ENCODE measurements around the gene SOBP.

Gene SOBP

GRCh38 chr6:107555449-107555848 lies 65.5 kb downstream of the SOBP start:
- DNase-seq: no peak

GRCh38 chr6:107556082-107556481 lies 66.2 kb downstream of the SOBP start:
- DNase-seq: no peak

GRCh38 chr6:107557698-107558097 lies 67.8 kb downstream of the SOBP start:
- DNase-seq: no peak

- DNase-seq: no peak
Measured at GRCh38 chr6:107560657-107561056, 70.7 kb downstream of the SOBP start.

- no peak for DNase-seq
Measured at GRCh38 chr6:107561306-107561705, 71.4 kb downstream of the SOBP start.

- DNase-seq: no peak
Measured at GRCh38 chr6:107563694-107564588, 74.0 kb downstream of the SOBP start.

- DNase-seq: no peak
Measured at GRCh38 chr6:107564589-107564951, 74.7 kb downstream of the SOBP start.

- no peak for DNase-seq
Measured at GRCh38 chr6:107565165-107565723, 75.3 kb downstream of the SOBP start.

- no peak for DNase-seq
Measured at GRCh38 chr6:107567643-107568042, 77.7 kb downstream of the SOBP start.

GRCh38 chr6:107569473-107569872 lies 79.6 kb downstream of the SOBP start:
- DNase-seq: no peak

- no peak for DNase-seq
Measured at GRCh38 chr6:107571354-107571753, 81.4 kb downstream of the SOBP start.

- DNase-seq: no peak
Measured at GRCh38 chr6:107572886-107573285, 83.0 kb downstream of the SOBP start.

- no peak for DNase-seq
Measured at GRCh38 chr6:107574856-107575255, 84.9 kb downstream of the SOBP start.

GRCh38 chr6:107576852-107577251 lies 86.9 kb downstream of the SOBP start:
- DNase-seq: no peak

- DNase-seq: no peak
Measured at GRCh38 chr6:107578642-107579341, 88.9 kb downstream of the SOBP start.

- DNase-seq: no peak
Measured at GRCh38 chr6:107579456-107580056, 89.6 kb downstream of the SOBP start.

- no peak for DNase-seq
Measured at GRCh38 chr6:107582086-107582485, 92.2 kb downstream of the SOBP start.

GRCh38 chr6:107584726-107585125 lies 94.8 kb downstream of the SOBP start:
- DNase-seq: no peak

- no peak for DNase-seq
Measured at GRCh38 chr6:107585815-107586435, 96.0 kb downstream of the SOBP start.

GRCh38 chr6:107587451-107587850 lies 97.5 kb downstream of the SOBP start:
- no peak for DNase-seq

GRCh38 chr6:107589199-107589598 lies 99.3 kb downstream of the SOBP start:
- DNase-seq: no peak

GRCh38 chr6:107589934-107590333 lies 100.0 kb downstream of the SOBP start:
- DNase-seq: no peak

GRCh38 chr6:107590378-107590777 lies 100.5 kb downstream of the SOBP start:
- no peak for DNase-seq
